HUES48 (cell line): ENCODE results near the gene ADCY4.

ENCODE experiments used
- H3K27ac ChIP-seq: one replicate; pipeline ENCODE4 v1.7.0; 2013; ENCODE audit warnings: low read depth, low read length, inconsistent platforms
- H3K27me3 ChIP-seq: 2 replicates; pipeline ENCODE4 v1.6.1; 2013; ENCODE audit warnings: mild to moderate bottlenecking, low read length; ENCODE audit not compliant: control insufficient read depth, insufficient read depth
- H3K36me3 ChIP-seq: 2 replicates; pipeline ENCODE4 v1.6.1; 2013; ENCODE audit warnings: low read length; ENCODE audit not compliant: control insufficient read depth, insufficient read depth
- H3K4me1 ChIP-seq: 2 replicates; pipeline ENCODE4 v1.6.1; 2013; ENCODE audit warnings: mild to moderate bottlenecking, low read length; ENCODE audit not compliant: control insufficient read depth, insufficient read depth
- H3K4me3 ChIP-seq: 2 replicates; pipeline ENCODE4 v1.5.1; 2013; ENCODE audit warnings: mild to moderate bottlenecking, low read depth, low read length
- H3K9ac ChIP-seq: 2 replicates; pipeline ENCODE4 v1.6.1; 2013; ENCODE audit warnings: mild to moderate bottlenecking, low read depth, low read length, moderate library complexity
- H3K9me3 ChIP-seq: 2 replicates; pipeline ENCODE4 v1.6.1; 2013; ENCODE audit warnings: low read length; ENCODE audit not compliant: control insufficient read depth, insufficient read depth

The ADCY4 gene

DNA sequence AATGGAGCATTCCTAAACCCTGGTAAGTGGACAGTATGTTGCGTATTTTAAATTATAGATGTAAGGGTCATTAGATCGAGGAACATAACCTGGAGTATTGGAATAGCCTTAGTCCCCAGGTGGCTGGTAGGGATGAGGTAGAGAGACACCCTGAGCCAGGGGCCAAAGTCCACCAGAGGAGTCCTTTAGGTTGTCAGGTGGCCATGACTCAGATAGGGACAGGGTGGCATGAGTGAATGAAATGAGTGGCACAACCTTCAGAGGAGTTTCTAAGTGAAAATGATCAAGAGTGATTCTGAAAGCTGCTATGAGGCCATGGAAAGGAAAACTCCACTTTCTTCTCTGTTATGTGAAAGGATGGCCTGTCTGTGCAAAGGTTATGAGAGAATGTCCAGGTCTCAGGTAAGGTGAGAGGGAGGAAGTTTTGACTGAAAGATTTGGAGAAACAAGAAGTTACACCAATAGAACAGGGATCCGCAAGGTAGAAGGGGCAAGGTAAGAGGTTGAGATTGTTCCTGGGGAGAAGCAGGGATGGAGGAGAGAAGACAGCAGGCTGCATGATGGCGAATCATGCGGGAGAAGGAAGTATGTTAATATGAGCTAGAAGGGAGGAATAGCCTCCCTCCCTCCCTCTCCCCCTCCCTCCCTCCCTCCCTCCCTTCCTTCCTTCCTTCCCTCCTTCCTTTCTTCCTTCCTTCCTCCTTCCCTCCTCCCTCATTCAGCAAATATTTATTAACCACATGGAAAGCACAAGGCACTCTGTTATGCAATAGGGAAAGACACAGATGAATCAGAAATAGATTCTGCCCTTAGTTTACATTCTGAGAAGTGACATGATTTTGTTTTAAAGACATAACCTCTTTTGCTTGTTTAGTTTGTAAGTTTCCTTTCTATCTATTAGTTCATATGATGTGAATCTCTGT, 18.9 kb upstream of the ADCY4 start:
- Histone ChIP-seq H3K36me3 (no peaks in the 10 kb centered on the region), H3K27ac (no peak overlapping the region), H3K4me3 (no peak overlapping the region), H3K9ac (no peak overlapping the region), H3K4me1 (no peaks in the 10 kb centered on the region), H3K27me3 (peaks cover 26% of the 10 kb centered on the region), H3K9me3 (no peaks in the 10 kb centered on the region)

GRCh38 chr14:24351517-24351916, 16.6 kb upstream of the ADCY4 start:
- Histone ChIP-seq H3K9me3 (no peaks in the 10 kb centered on the region), H3K9ac (no peak overlapping the region), H3K27me3 (peaks cover 35% of the 10 kb centered on the region), H3K4me1 (no peaks in the 10 kb centered on the region), H3K4me3 (no peak overlapping the region), H3K27ac (no peak overlapping the region), H3K36me3 (no peaks in the 10 kb centered on the region)

GRCh38 chr14:24349742-24350141, 14.9 kb upstream of the ADCY4 start:
- Histone ChIP-seq H3K9ac (no peak overlapping the region), H3K4me3 (no peak overlapping the region), H3K27me3 (peaks cover 36% of the 10 kb centered on the region), H3K27ac (no peak overlapping the region), H3K36me3 (no peaks in the 10 kb centered on the region), H3K9me3 (no peaks in the 10 kb centered on the region), H3K4me1 (no peaks in the 10 kb centered on the region)

- no peak overlapping the region for H3K27ac ChIP-seq
Observed at GRCh38 chr14:24348186-24348585, 13.3 kb upstream of the ADCY4 start.

DNA sequence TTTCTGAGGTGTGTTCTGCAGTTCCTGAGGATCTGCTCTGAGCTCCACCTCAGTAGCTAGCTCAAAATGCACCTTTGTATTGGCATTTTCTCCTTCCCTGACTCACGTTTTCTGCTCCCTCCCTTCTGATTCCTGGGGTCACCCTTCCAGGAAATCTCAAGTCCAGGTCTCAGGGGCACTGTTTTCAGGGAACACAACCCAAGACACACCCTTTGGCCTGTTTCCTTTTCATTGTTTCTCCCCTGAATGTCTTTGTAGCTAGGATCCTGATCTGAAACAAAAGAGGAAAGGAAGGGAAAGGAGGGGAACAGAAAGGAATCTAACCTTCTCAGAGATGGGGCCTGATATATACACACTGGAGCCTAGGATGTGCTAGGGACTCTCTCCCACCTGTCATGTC, 12.3 kb upstream of the ADCY4 start:
- H3K4me1 ChIP-seq = no peaks in the 10 kb centered on the region
- no peaks in the 10 kb centered on the region for H3K9me3 ChIP-seq
- no peak overlapping the region for H3K27ac ChIP-seq
- no peak overlapping the region for H3K4me3 ChIP-seq
- H3K9ac ChIP-seq = no peak overlapping the region
- H3K36me3 ChIP-seq = no peaks in the 10 kb centered on the region
- H3K27me3 ChIP-seq = peaks cover 32% of the 10 kb centered on the region

More at GRCh38 chr14:24348186-24348585, 13.3 kb upstream of the ADCY4 start:
- Histone ChIP-seq H3K4me1 (no peaks in the 10 kb centered on the region), H3K27me3 (peaks cover 36% of the 10 kb centered on the region), H3K4me3 (no peak overlapping the region), H3K36me3 (no peaks in the 10 kb centered on the region), H3K9me3 (no peaks in the 10 kb centered on the region), H3K9ac (no peak overlapping the region)

GRCh38 chr14:24343795-24344660, 9.2 kb upstream of the ADCY4 start:
- H3K9ac ChIP-seq = no peak overlapping the region
- 0 out of 2 replicates have a peak, but pooled peaks cover 3% of the 10 kb centered on the region for H3K4me1 ChIP-seq
- H3K4me3 ChIP-seq = no peak overlapping the region
- H3K9me3 ChIP-seq = no peaks in the 10 kb centered on the region
- no peak overlapping the region for H3K27ac ChIP-seq
- no peaks in the 10 kb centered on the region for H3K36me3 ChIP-seq
- H3K27me3 ChIP-seq = peaks cover 38% of the 10 kb centered on the region

GRCh38 chr14:24342889-24343288, 8.0 kb upstream of the ADCY4 start:
- 0 out of 2 replicates have a peak, but pooled peaks cover 4% of the 10 kb centered on the region for H3K4me1 ChIP-seq
- H3K4me3 ChIP-seq = no peak overlapping the region
- no peak overlapping the region for H3K9ac ChIP-seq
- no peaks in the 10 kb centered on the region for H3K36me3 ChIP-seq
- H3K27me3 ChIP-seq = peaks cover 49% of the 10 kb centered on the region
- no peak overlapping the region for H3K27ac ChIP-seq
- H3K9me3 ChIP-seq = no peaks in the 10 kb centered on the region

DNA sequence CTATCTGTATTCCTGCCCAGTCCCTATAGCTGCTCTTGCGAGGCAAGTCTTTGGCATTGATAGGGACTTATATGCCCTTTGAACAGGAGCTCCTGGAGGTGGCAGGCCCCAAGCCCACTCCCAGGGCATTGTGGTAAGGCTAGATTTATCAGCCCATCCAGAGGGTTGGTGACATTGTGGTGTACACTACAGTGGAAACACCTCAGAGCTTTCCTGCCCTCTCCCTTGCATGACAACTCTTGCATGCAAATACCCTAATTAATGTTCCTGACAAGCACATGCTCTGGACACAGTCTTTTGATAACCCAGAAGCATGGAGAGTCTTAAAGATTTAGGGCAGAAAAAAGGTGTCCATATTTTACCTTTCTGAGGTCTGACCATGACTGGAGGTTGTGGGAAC, 5.7 kb upstream of the ADCY4 start:
- Histone ChIP-seq H3K4me1 (0 out of 2 replicates have a peak, but pooled peaks cover 5% of the 10 kb centered on the region), H3K9ac (no peak overlapping the region), H3K27me3 (peaks cover 62% of the 10 kb centered on the region), H3K27ac (no peak overlapping the region), H3K9me3 (no peaks in the 10 kb centered on the region), H3K36me3 (no peaks in the 10 kb centered on the region), H3K4me3 (no peak overlapping the region)

DNA sequence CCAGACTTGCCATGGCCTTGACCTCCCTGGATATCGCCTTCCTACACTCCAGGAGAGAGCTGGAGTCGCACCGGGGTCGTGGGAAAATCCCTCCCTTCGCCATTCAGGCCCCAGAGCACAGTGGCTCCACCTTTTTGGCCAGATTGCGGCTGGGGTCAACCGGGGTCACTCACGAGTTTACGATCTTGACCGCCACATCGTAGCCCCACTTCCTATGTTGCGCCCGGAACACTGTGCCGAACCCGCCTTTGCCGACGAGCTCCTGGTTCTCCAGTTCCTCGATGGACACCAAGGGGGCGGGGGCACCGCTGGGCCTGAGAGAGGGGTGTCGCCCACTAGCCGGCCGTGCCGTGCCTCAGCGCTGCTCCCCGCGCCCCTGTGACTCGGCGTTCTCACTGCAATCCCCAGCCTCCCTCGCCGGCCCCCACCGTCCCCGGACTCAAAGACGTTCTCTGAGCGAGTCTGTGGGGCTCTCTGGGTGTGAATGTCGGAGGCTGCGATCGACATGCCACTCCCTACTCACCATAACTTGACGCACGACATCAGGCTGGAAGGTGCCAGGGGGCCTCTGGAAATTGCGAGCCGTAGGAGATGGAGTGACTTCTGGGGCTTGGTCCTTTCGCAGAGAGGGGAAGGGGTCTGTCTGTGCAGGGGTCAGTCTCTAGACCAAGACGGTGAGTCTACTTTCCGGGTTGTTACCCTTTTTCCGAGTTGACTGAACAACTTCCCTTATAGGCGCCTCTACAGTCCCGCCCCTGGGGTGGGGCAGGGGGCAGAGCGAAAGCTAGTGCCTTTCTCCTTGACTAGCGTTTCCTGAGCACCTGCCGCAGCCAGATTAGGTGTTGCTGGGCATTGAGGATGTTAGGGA, 4.6 kb upstream of the ADCY4 start, which contains the start of gene RIPK3:
TSS of gene RIPK3 (minus strand) at position 708 of the 868 bp plus-strand sequence. CDS start at position 543, 165 bp downstream.
- peaks cover 73% of the 10 kb centered on the region for H3K27me3 ChIP-seq
- H3K4me1 ChIP-seq = 0 out of 2 replicates have a peak, but pooled peaks cover 8% of the 10 kb centered on the region
- H3K36me3 ChIP-seq = no peaks in the 10 kb centered on the region
- H3K9ac ChIP-seq = no peak within 1 kb of the TSS
- no peaks in the 10 kb centered on the region for H3K9me3 ChIP-seq
- H3K27ac ChIP-seq = no peak within 1 kb of the TSS
- H3K4me3 ChIP-seq = peak within 1 kb of the TSS; percentile 61

GRCh38 chr14:24338843-24339242, 4.0 kb upstream of the ADCY4 start:
- no peak overlapping the region for H3K27ac ChIP-seq
- no peaks in the 10 kb centered on the region for H3K36me3 ChIP-seq
- H3K4me1 ChIP-seq = peaks cover 8% of the 10 kb centered on the region; the same call in 1 of the 2 replicates
- H3K9ac ChIP-seq = no peak overlapping the region
- H3K9me3 ChIP-seq = no peaks in the 10 kb centered on the region
- peak overlapping the region; percentile 61 for H3K4me3 ChIP-seq
- peaks cover 80% of the 10 kb centered on the region for H3K27me3 ChIP-seq
